Endothelial cell of umbilical vein (primary cell): ENCODE data around the gene ZMAT5. TPM values are rescaled to one million over a fixed set of nuclear protein-coding genes. Genes with fewer than 3 reads are reported as not detected.

Experiments used
- BruUV-seq: library from RNA; stranded (reverse); fragments of 400-500 nt; replicated peaks from 2 replicates; lab custom pipeline; 2021; lab: Mats Ljungman, UMichigan
- CTCF ChIA-PET: fragments of 300-600, 350-600 bp; sonication (Branson Sonifier 250); formaldehyde crosslinking; loops from one replicate; lab custom pipeline; 2021; ENCODE audit warnings: antibody characterized with exemption, inconsistent platforms; lab: Charles Lee
- POLR2A ChIA-PET: fragments of 300-600, 350-600 bp; sonication (Branson Sonifier 250); formaldehyde crosslinking; loops from one replicate; lab custom pipeline; 2021; ENCODE audit warnings: antibody characterized with exemption, inconsistent platforms; lab: Charles Lee
- DNase-seq: peaks from one replicate; pipeline ENCODE4 v3.0.0-alpha.2; 2011; ENCODE audit warnings: low read depth, low spot score
- FAIRE-seq: peaks from 2 replicates; lab custom pipeline; 2011; peaks lifted over from hg19 to GRCh38; lab: Jason Lieb, UNC
- H2AFZ ChIP-seq: 2 replicates; pipeline ENCODE4 v1.6.0; 2012; ENCODE audit warnings: low read depth, low read length, control low read depth, inconsistent platforms
- H3K27ac ChIP-seq: 2 replicates; pipeline ENCODE4 v1.5.1; 2011; ENCODE audit warnings: low read depth, mild to moderate bottlenecking, control low read depth, low read length, moderate library complexity; ENCODE audit not compliant: insufficient read depth
- H3K27me3 ChIP-seq, 2 experiments: 2 replicates each; pipeline versions ENCODE4 v1.6.0 to v1.6.1; 2011; ENCODE audit warnings: low read length in 2 of 2, mixed read lengths in 1 of 2; ENCODE audit not compliant: control insufficient read depth in 2 of 2, insufficient read depth in 2 of 2
- H3K36me3 ChIP-seq, 2 experiments: 2 replicates in 1 of 2; 3 replicates in 1 of 2; pipeline ENCODE4 v1.5.1; 2011; ENCODE audit warnings: low read length in 2 of 2, mild to moderate bottlenecking in 1 of 2, moderate library complexity in 1 of 2; ENCODE audit not compliant: control insufficient read depth in 2 of 2, insufficient read depth in 2 of 2; ENCODE audit errors: extremely low read depth in 1 of 2
- H3K4me1 ChIP-seq: 3 replicates; pipeline ENCODE4 v1.5.1; 2011; ENCODE audit warnings: mild to moderate bottlenecking, low read length; ENCODE audit not compliant: control insufficient read depth, insufficient read depth; ENCODE audit errors: extremely low read depth
- H3K4me2 ChIP-seq: 2 replicates; pipeline ENCODE4 v1.6.1; 2011; ENCODE audit warnings: low read length, control low read depth, mixed read lengths; ENCODE audit not compliant: insufficient read depth
- H3K4me3 ChIP-seq, 3 experiments: fragments of 200-600 bp in 1 of 3; sonication (generic), shearing (Covaris generic) in 1 of 3; replicated peaks in 1 of 3; 2 replicates each; pipeline ENCODE4 v1.5.1; 2011 to 2016; ENCODE audit warnings: control low read depth in 3 of 3, low read length in 3 of 3, mild to moderate bottlenecking in 2 of 3, inconsistent platforms in 1 of 3, low read depth in 1 of 3, moderate library complexity in 1 of 3; ENCODE audit not compliant: insufficient read depth in 1 of 3
- H3K79me2 ChIP-seq: 2 replicates; pipeline ENCODE4 v1.6.0; 2012; ENCODE audit warnings: low read length, inconsistent platforms; ENCODE audit not compliant: control insufficient read depth, insufficient read depth
- H3K9ac ChIP-seq: replicated peaks from 2 replicates; pipeline ENCODE3; 2011; ENCODE audit warnings: low read length, control low read depth; ENCODE audit not compliant: insufficient read depth; ENCODE audit errors: extremely low read depth
- H3K9me1 ChIP-seq: replicated peaks from 3 replicates; pipeline ENCODE4 v1.6.0; 2011; ENCODE audit warnings: mild to moderate bottlenecking, low read length; ENCODE audit not compliant: control insufficient read depth, insufficient read depth; ENCODE audit errors: extremely low read depth
- H3K9me3 ChIP-seq: replicated peaks from 2 replicates; pipeline ENCODE4 v1.5.1; 2012; ENCODE audit warnings: low read length, inconsistent platforms; ENCODE audit not compliant: control insufficient read depth, insufficient read depth
- H4K20me1 ChIP-seq: replicated peaks from 2 replicates; pipeline ENCODE3; 2011; ENCODE audit warnings: mild to moderate bottlenecking, low read length; ENCODE audit not compliant: control insufficient read depth, insufficient read depth; ENCODE audit errors: extremely low read depth
- FOS ChIP-seq: IDR thresholded peaks from 2 replicates; pipeline ENCODE4 v1.6.1; 2011; ENCODE audit warnings: mild to moderate bottlenecking, low read length, moderate library complexity, borderline replicate concordance; ENCODE audit not compliant: insufficient read depth
- JUN ChIP-seq: IDR thresholded peaks from 2 replicates; pipeline ENCODE4 v1.6.1; 2011; ENCODE audit warnings: borderline replicate concordance, low read depth; ENCODE audit not compliant: insufficient read length, insufficient read depth
- MYC ChIP-seq: IDR thresholded peaks from one replicate; pipeline ENCODE4 v1.6.1; 2011; ENCODE audit warnings: mild to moderate bottlenecking, low read depth, low read length
- POLR2A ChIP-seq: IDR thresholded peaks from 2 replicates; pipeline ENCODE4 v1.6.1; 2012; ENCODE audit warnings: low read depth, mild to moderate bottlenecking, control low read depth, low read length
- POLR2AphosphoS5 ChIP-seq: IDR thresholded peaks from 2 replicates; pipeline ENCODE4 v1.6.1; 2012; ENCODE audit warnings: low read depth, mild to moderate bottlenecking, control low read depth, low read length, moderate library complexity; ENCODE audit not compliant: insufficient read depth
- dilution Hi-C: fragments of 300-500 bp; cut with MboI; formaldehyde crosslinking; loops from one replicate; pipeline ENCODE4 v1.15.0; 2019; ENCODE audit warnings: low sequenced_read_pairs; ENCODE audit not compliant: extremely low pct_ligation_motif_present
- intact Hi-C: fragments of 100-400 bp; cut with micrococcal nuclease; formaldehyde crosslinking; loops from one replicate; pipeline ENCODE4 v1.10.0; 2022
- polyA plus RNA-seq, 4 experiments: library from polyadenylated mRNA; depleted of rRNA in 3 of 4; stranded (reverse) in 3 of 4; unstranded in 1 of 4; fragments of >200 nt; gene quantifications; 2 replicates each; pipeline versions ENCODE4 v1.2.1 to v1.2.3, GENCODE V29; 2011 to 2012; ENCODE audit warnings: missing spikeins in 1 of 4
- total RNA-seq: library from RNA; stranded (reverse); gene quantifications from 2 replicates; pipeline ENCODE4 v1.2.3, GENCODE V29; 2021
- TF ChIP-seq, protein P1 (sequence below): IDR thresholded peaks from 2 replicates; pipeline ENCODE4 v1.6.1; 2011; ENCODE audit not compliant: insufficient read depth, insufficient read length
- TF ChIP-seq, protein P2 (sequence below), 2 donors: IDR thresholded peaks; 1 replicate in 1 of 2; 2 replicates in 1 of 2; pipeline ENCODE4 v1.5.1; 2011; ENCODE audit warnings: low read length in 2 of 2, mild to moderate bottlenecking in 2 of 2, moderate library complexity in 2 of 2, control low read depth in 1 of 2, inconsistent platforms in 1 of 2, low read depth in 1 of 2; ENCODE audit not compliant: insufficient read depth in 1 of 2; ENCODE audit errors: extremely low read depth in 1 of 2

ZMAT5 gene
- total and polyA plus RNA-seq, 2 donors (not counting 3 experiments of a cell fraction or from before 2014, with no cell fraction given), result 24.9 to 43.6 TPM

GRCh38 chr22:29780220-29780619 is 13.4 kb upstream of the ZMAT5 start:
- dilution Hi-C loops, result no loop called here
- intact Hi-C loops, result no loop called here
- no peak for TF ChIP-seq POLR2AphosphoS5
- TF ChIP-seq, protein P1, sequence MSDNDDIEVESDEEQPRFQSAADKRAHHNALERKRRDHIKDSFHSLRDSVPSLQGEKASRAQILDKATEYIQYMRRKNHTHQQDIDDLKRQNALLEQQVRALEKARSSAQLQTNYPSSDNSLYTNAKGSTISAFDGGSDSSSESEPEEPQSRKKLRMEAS, result no peak
- Histone ChIP-seq H3K79me2 (no peaks in the 10 kb centered on the region), H3K9me1 (no peaks in the 10 kb centered on the region), H3K9ac (no peak overlapping the region), H2AFZ (peak overlapping the region; percentile 56), H3K27me3 (no peaks in the 10 kb centered on the region), H3K36me3 (no peaks in the 10 kb centered on the region), H4K20me1 (no peaks in the 10 kb centered on the region), H3K27ac (no peak overlapping the region), H3K4me3 (no peak overlapping the region), H3K9me3 (no peaks in the 10 kb centered on the region), H3K4me1 (peaks cover 14% of the 10 kb centered on the region), H3K4me2 (no peak overlapping the region)
- CTCF ChIA-PET, result interaction anchor here (0.9 kb wide), 1 partner anchor 19 kb away, joined by 3 read pairs; no protein-coding TSS in a partner anchor
- POLR2A ChIA-PET, result no interaction called here
- FAIRE-seq (no peak), DNase-seq (no peak)
- no TSS peak for BruUV-seq

DNA sequence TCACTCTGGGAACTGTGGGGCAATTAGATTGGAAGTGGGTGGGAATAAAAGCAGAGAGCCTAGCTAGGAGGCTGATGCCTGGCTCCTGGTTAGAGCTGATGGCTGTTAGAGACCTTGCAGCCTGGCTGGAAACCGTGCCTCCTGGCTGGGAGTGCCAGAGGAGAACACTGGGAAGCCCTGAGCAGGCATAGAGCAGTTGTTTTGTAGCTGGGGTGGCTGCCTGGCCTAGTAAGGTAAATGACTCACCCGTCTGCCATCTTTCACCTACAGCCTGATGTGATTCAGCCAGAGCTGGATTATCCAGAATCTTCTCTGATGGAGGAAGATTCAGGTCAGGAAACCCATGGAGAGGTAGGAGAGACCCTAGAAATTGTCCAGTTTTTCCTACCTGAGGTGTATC is 6.4 kb upstream of the ZMAT5 start:
- CTCF ChIA-PET, result interaction anchor here (0.7 to 2.5 kb wide), 8 partner anchors 9 to 315 kb away, joined by 3 to 27 read pairs (median 5); no protein-coding TSS in a partner anchor
- BruUV-seq, result no TSS peak
- Histone ChIP-seq H3K4me3 (no peak overlapping the region), H3K9me3 (no peaks in the 10 kb centered on the region), H3K4me2 (no peak overlapping the region), H3K27me3 (no peaks in the 10 kb centered on the region), H3K4me1 (peaks cover 2% of the 10 kb centered on the region), H3K79me2 (peaks cover 6% of the 10 kb centered on the region), H2AFZ (peak overlapping the region; percentile 26), H3K9ac (no peak overlapping the region), H3K9me1 (no peaks in the 10 kb centered on the region), H4K20me1 (no peaks in the 10 kb centered on the region), H3K27ac (no peak overlapping the region), H3K36me3 (peaks cover 0 to 4% of the 10 kb centered on the region in 2 experiments)
- intact Hi-C loops, result no loop called here
- POLR2A ChIA-PET, result interaction anchor here (0.6 kb wide), 1 partner anchor 38 kb away, joined by 3 read pairs; no protein-coding TSS in a partner anchor
- DNase-seq (no peak), FAIRE-seq (no peak)
- TF ChIP-seq, protein P1, result no peak
- TF ChIP-seq POLR2AphosphoS5, result no peak
- no peak for TF ChIP-seq JUN
- TF ChIP-seq, protein P2, sequence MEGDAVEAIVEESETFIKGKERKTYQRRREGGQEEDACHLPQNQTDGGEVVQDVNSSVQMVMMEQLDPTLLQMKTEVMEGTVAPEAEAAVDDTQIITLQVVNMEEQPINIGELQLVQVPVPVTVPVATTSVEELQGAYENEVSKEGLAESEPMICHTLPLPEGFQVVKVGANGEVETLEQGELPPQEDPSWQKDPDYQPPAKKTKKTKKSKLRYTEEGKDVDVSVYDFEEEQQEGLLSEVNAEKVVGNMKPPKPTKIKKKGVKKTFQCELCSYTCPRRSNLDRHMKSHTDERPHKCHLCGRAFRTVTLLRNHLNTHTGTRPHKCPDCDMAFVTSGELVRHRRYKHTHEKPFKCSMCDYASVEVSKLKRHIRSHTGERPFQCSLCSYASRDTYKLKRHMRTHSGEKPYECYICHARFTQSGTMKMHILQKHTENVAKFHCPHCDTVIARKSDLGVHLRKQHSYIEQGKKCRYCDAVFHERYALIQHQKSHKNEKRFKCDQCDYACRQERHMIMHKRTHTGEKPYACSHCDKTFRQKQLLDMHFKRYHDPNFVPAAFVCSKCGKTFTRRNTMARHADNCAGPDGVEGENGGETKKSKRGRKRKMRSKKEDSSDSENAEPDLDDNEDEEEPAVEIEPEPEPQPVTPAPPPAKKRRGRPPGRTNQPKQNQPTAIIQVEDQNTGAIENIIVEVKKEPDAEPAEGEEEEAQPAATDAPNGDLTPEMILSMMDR (IDR thresholded peaks at IDR 0.05; ENCODE audit: extremely low read depth in 1 of 2, insufficient read depth in 1 of 2, low read depth in 1 of 2, low read length in 2 of 2), result no peak
- no peak for TF ChIP-seq POLR2A
- no peak for TF ChIP-seq FOS
- no peak for TF ChIP-seq MYC
- dilution Hi-C loops, result no loop called here
